Neural cell (in vitro differentiated cells): ENCODE results near the gene HUNK. TPM values are rescaled to one million over a fixed set of nuclear protein-coding genes. Genes with fewer than 3 reads are reported as not detected.

Source experiments
- H2AFZ ChIP-seq: fragments of 200-600, 300-800 bp; sonication (generic), shearing (Covaris generic); 2 replicates; pipeline ENCODE4 v1.6.0; 2014; ENCODE audit warnings: low read depth, mild to moderate bottlenecking, antibody characterized with exemption, low read length, moderate library complexity
- H3F3A ChIP-seq: fragments of 200-600 bp; shearing (Covaris generic); 2 replicates; pipeline ENCODE4 v1.6.1; 2016; ENCODE audit warnings: mild to moderate bottlenecking, moderate library complexity, mixed read lengths, antibody characterized with exemption, low read length; ENCODE audit not compliant: insufficient read depth, poor library complexity, severe bottlenecking
- H3K27ac ChIP-seq: fragments of 200-600, 300-800 bp; sonication (generic), shearing (Covaris generic); 2 replicates; pipeline ENCODE4 v1.5.1; 2014; ENCODE audit warnings: mild to moderate bottlenecking, low read length, moderate library complexity
- H3K27me3 ChIP-seq: fragments of 300-800, 200-600 bp; sonication (generic), shearing (Covaris generic); 2 replicates; pipeline ENCODE4 v1.6.0; 2014; ENCODE audit warnings: mild to moderate bottlenecking, low read depth, low read length, moderate library complexity; ENCODE audit not compliant: insufficient read depth
- H3K36me3 ChIP-seq: fragments of 300-800, 200-600 bp; sonication (generic), shearing (Covaris generic); 2 replicates; pipeline ENCODE4 v1.5.1; 2014; ENCODE audit warnings: mild to moderate bottlenecking, antibody characterized with exemption, low read length, moderate library complexity; ENCODE audit not compliant: insufficient read depth
- H3K4me2 ChIP-seq: fragments of 300-800, 200-600 bp; sonication (generic), shearing (Covaris generic); 2 replicates; pipeline ENCODE4 v1.6.0; 2014; ENCODE audit warnings: mild to moderate bottlenecking, low read length
- H3K4me3 ChIP-seq: fragments of 300-800, 200-600 bp; sonication (generic), shearing (Covaris generic); 2 replicates; pipeline ENCODE4 v1.5.1; 2014; ENCODE audit warnings: mild to moderate bottlenecking, low read length, moderate library complexity
- H3K79me2 ChIP-seq: fragments of 200-600 bp; shearing (Covaris generic); replicated peaks from 2 replicates; pipeline ENCODE4 v1.6.0; 2014; ENCODE audit warnings: mild to moderate bottlenecking, low read length, moderate library complexity; ENCODE audit not compliant: insufficient read depth
- H3K9ac ChIP-seq: fragments of 300-800, 200-600 bp; sonication (generic), shearing (Covaris generic); 2 replicates; pipeline ENCODE4 v1.6.1; 2016; ENCODE audit warnings: mild to moderate bottlenecking, low read length, mixed read lengths
- H3K9me2 ChIP-seq: fragments of 200-600 bp; shearing (Covaris generic); 2 replicates; pipeline ENCODE4 v1.6.1; 2016; ENCODE audit warnings: mild to moderate bottlenecking, low read length, mixed read lengths; ENCODE audit not compliant: insufficient read depth
- H3K9me3 ChIP-seq: fragments of 200-600, 300-800 bp; sonication (generic), shearing (Covaris generic); 2 replicates; pipeline ENCODE4 v1.6.1; 2016; ENCODE audit warnings: mild to moderate bottlenecking, mixed run types, low read length, moderate library complexity, mixed read lengths
- H4K20me1 ChIP-seq: fragments of 200-600 bp; shearing (Covaris generic); 2 replicates; pipeline ENCODE4 v1.6.1; 2016; ENCODE audit warnings: mild to moderate bottlenecking, mixed run types; ENCODE audit not compliant: insufficient read depth
- CTCF ChIP-seq: fragments of 450-650 bp; IDR thresholded peaks from 2 replicates; pipeline ENCODE4 v1.5.1; 2014; ENCODE audit warnings: antibody characterized with exemption, mild to moderate bottlenecking, moderate library complexity; ENCODE audit not compliant: poor library complexity, severe bottlenecking
- EP300 ChIP-seq: fragments of 450-650 bp; conservative IDR thresholded peaks from 2 replicates; pipeline ENCODE4 v1.6.1; 2014; ENCODE audit warnings: antibody characterized with exemption, mild to moderate bottlenecking, moderate library complexity; ENCODE audit not compliant: poor library complexity, severe bottlenecking
- EZH2 ChIP-seq: fragments of 200-600, 300-800 bp; shearing (Covaris generic), sonication (generic); IDR thresholded peaks from 2 replicates; pipeline ENCODE4 v1.6.1; 2014; ENCODE audit warnings: antibody characterized with exemption, low read length, borderline replicate concordance, mild to moderate bottlenecking; ENCODE audit not compliant: insufficient read depth, poor library complexity, severe bottlenecking
- MXI1 ChIP-seq: fragments of 450-650 bp; conservative IDR thresholded peaks from 2 replicates; pipeline ENCODE4 v1.6.1; 2014; ENCODE audit warnings: antibody characterized with exemption, mild to moderate bottlenecking; ENCODE audit not compliant: poor library complexity, severe bottlenecking
- POLR2AphosphoS5 ChIP-seq: IDR thresholded peaks from 2 replicates; pipeline ENCODE4 v1.6.1; 2012
- RAD21 ChIP-seq: fragments of 450-650 bp; conservative IDR thresholded peaks from 2 replicates; pipeline ENCODE4 v1.6.1; 2014; ENCODE audit warnings: antibody characterized with exemption, mild to moderate bottlenecking, moderate library complexity
- SMC3 ChIP-seq: fragments of 450-650 bp; conservative IDR thresholded peaks from 2 replicates; pipeline ENCODE4 v1.6.1; 2014; ENCODE audit warnings: antibody characterized with exemption, mild to moderate bottlenecking, moderate library complexity; ENCODE audit not compliant: poor library complexity
- TAF1 ChIP-seq: IDR thresholded peaks from 2 replicates; pipeline ENCODE4 v1.6.1; 2012; ENCODE audit warnings: low read depth
- polyA plus RNA-seq: library from polyadenylated mRNA; depleted of rRNA; stranded (reverse); fragments of >200 nt; gene quantifications from 2 replicates; pipeline ENCODE4 v1.2.3, GENCODE V29; 2014
- TF ChIP-seq, protein P1 (sequence below): IDR thresholded peaks from 2 replicates; pipeline ENCODE4 v1.6.1; 2012; ENCODE audit warnings: borderline replicate concordance

Gene HUNK
- polyA plus RNA-seq, 1 donor from 2014 or later, result 9.3 TPM

DNA sequence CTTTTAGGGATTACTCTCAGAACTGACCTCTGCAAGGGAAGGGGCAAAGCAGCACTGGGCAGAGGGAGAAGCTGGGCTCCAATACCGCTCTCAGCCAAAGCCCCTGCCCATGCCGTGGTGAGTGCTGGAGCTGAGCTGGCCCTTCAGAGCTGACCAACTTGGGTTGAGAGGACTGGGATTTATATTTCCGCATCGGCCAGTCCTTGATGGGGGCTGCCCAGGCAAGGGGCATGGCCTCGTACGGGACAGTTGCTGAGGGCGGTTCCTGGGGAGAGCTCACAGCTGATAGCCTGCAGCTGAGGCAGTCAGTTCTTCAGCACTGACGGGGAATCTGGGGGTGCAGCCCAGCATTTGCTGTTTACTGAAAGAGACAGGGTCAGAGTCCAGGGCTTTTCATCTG lies 8.0 kb downstream of the HUNK start:
- no peaks in the 10 kb centered on the region for H3F3A ChIP-seq
- no peak overlapping the region for H3K4me2 ChIP-seq
- no peak overlapping the region for H3K9ac ChIP-seq
- H4K20me1 ChIP-seq, result no peaks in the 10 kb centered on the region
- no peaks in the 10 kb centered on the region for H3K27me3 ChIP-seq
- no peak overlapping the region for H3K27ac ChIP-seq
- no peaks in the 10 kb centered on the region for H3K9me2 ChIP-seq
- H3K36me3 ChIP-seq, result no peaks in the 10 kb centered on the region
- H2AFZ ChIP-seq, result no peak overlapping the region
- H3K4me3 ChIP-seq, result no peak overlapping the region
- H3K79me2 ChIP-seq, result peaks cover 58% of the 10 kb centered on the region
- H3K9me3 ChIP-seq, result no peaks in the 10 kb centered on the region
- TF ChIP-seq, protein P1, sequence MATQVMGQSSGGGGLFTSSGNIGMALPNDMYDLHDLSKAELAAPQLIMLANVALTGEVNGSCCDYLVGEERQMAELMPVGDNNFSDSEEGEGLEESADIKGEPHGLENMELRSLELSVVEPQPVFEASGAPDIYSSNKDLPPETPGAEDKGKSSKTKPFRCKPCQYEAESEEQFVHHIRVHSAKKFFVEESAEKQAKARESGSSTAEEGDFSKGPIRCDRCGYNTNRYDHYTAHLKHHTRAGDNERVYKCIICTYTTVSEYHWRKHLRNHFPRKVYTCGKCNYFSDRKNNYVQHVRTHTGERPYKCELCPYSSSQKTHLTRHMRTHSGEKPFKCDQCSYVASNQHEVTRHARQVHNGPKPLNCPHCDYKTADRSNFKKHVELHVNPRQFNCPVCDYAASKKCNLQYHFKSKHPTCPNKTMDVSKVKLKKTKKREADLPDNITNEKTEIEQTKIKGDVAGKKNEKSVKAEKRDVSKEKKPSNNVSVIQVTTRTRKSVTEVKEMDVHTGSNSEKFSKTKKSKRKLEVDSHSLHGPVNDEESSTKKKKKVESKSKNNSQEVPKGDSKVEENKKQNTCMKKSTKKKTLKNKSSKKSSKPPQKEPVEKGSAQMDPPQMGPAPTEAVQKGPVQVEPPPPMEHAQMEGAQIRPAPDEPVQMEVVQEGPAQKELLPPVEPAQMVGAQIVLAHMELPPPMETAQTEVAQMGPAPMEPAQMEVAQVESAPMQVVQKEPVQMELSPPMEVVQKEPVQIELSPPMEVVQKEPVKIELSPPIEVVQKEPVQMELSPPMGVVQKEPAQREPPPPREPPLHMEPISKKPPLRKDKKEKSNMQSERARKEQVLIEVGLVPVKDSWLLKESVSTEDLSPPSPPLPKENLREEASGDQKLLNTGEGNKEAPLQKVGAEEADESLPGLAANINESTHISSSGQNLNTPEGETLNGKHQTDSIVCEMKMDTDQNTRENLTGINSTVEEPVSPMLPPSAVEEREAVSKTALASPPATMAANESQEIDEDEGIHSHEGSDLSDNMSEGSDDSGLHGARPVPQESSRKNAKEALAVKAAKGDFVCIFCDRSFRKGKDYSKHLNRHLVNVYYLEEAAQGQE, result no peak
- TF ChIP-seq TAF1 (no peak), MXI1 (no peak), EP300 (no peak), POLR2AphosphoS5 (no peak), SMC3 (no peak), RAD21 (no peak), EZH2 (no peak), CTCF (no peak)

- H3K36me3 ChIP-seq, result no peaks in the 10 kb centered on the region
- no peak overlapping the region for H2AFZ ChIP-seq
- H3K4me3 ChIP-seq, result no peak overlapping the region
- H4K20me1 ChIP-seq, result no peaks in the 10 kb centered on the region
- TF ChIP-seq SMC3 (no peak), EP300 (no peak), CTCF (no peak), POLR2AphosphoS5 (no peak), EZH2 (no peak), TAF1 (no peak), MXI1 (no peak), RAD21 (no peak)
- TF ChIP-seq, protein P1, result no peak
- H3K27me3 ChIP-seq, result no peaks in the 10 kb centered on the region
- no peak overlapping the region for H3K9ac ChIP-seq
- no peaks in the 10 kb centered on the region for H3K9me3 ChIP-seq
- H3F3A ChIP-seq, result no peaks in the 10 kb centered on the region
- H3K4me2 ChIP-seq, result no peak overlapping the region
- H3K27ac ChIP-seq, result no peak overlapping the region
- H3K79me2 ChIP-seq, result peaks cover 41% of the 10 kb centered on the region
- no peaks in the 10 kb centered on the region for H3K9me2 ChIP-seq
Observed at GRCh38 chr21:31882711-31883110, 9.9 kb downstream of the HUNK start.
